HepG2 (cell line): Measurements from ENCODE around the gene NACC2. TPM values are rescaled to one million over a fixed set of nuclear protein-coding genes. Genes with fewer than 3 reads are reported as not detected.

ENCODE experiments used
- CBX2 ChIP-seq, 2 experiments: fragments of 200-600 bp in 1 of 2; sonication (generic); formaldehyde crosslinking in 1 of 2; IDR thresholded peaks; 2 replicates each; pipeline versions ENCODE4 v1.7.0 to v1.8.1; 2018 to 2022; ENCODE audit warnings: low read depth in 2 of 2, low read length in 1 of 2, mild to moderate bottlenecking in 1 of 2, missing genetic modification reagents in 1 of 2
- E2F1 ChIP-seq: sonication (generic); formaldehyde crosslinking; IDR thresholded peaks from 2 replicates; pipeline ENCODE4 v1.5.0; 2020; ENCODE audit warnings: missing genetic modification reagents
- GPN1 ChIP-seq: sonication (generic); formaldehyde crosslinking; IDR thresholded peaks from 2 replicates; pipeline ENCODE4 v1.5.1; 2020; ENCODE audit warnings: missing genetic modification reagents, borderline replicate concordance
- IKZF5 ChIP-seq: IDR thresholded peaks from 2 replicates; pipeline ENCODE4 v1.6.1; 2018; ENCODE audit warnings: missing genetic modification reagents, mild to moderate bottlenecking, missing compliant biosample characterization
- MED1 ChIP-seq: sonication (generic); formaldehyde crosslinking; IDR thresholded peaks from 2 replicates; pipeline ENCODE4 v1.4.0; 2020; ENCODE audit warnings: missing genetic modification reagents
- MED13 ChIP-seq: sonication (generic); formaldehyde crosslinking; IDR thresholded peaks from 2 replicates; pipeline ENCODE4 v1.5.0; 2020; ENCODE audit warnings: missing genetic modification reagents
- REPIN1 ChIP-seq: sonication (generic); formaldehyde crosslinking; IDR thresholded peaks from 2 replicates; pipeline ENCODE4 v1.8.0; 2022; ENCODE audit warnings: missing genetic modification reagents, low read depth, mild to moderate bottlenecking, borderline replicate concordance
- SCMH1 ChIP-seq: sonication (generic); formaldehyde crosslinking; IDR thresholded peaks from 2 replicates; pipeline ENCODE4 v1.9.0; 2021; ENCODE audit warnings: missing genetic modification reagents, mild to moderate bottlenecking, borderline replicate concordance
- SRF ChIP-seq: IDR thresholded peaks from 2 replicates; pipeline ENCODE4 v1.6.1; 2011; ENCODE audit warnings: mild to moderate bottlenecking, low read depth, low read length, moderate library complexity
- SUZ12 ChIP-seq: fragments of 150-350 bp; IDR thresholded peaks from 2 replicates; pipeline ENCODE4 v1.6.1; 2014; ENCODE audit warnings: low read depth, low read length
- ZBTB7B ChIP-seq: sonication (generic); formaldehyde crosslinking; IDR thresholded peaks from 2 replicates; pipeline ENCODE4 v1.4.0; 2020; ENCODE audit warnings: missing genetic modification reagents
- ZIK1 ChIP-seq: sonication (generic); formaldehyde crosslinking; IDR thresholded peaks from 2 replicates; pipeline ENCODE4 v1.5.0; 2020; ENCODE audit warnings: mild to moderate bottlenecking, low read depth, missing genetic modification reagents, borderline replicate concordance
- ZNF101 ChIP-seq: sonication (generic); formaldehyde crosslinking; IDR thresholded peaks from 2 replicates; pipeline ENCODE4 v1.4.0; 2020; ENCODE audit warnings: mild to moderate bottlenecking, low read depth, missing genetic modification reagents, borderline replicate concordance
- ZNF12 ChIP-seq: sonication (generic); formaldehyde crosslinking; IDR thresholded peaks from 2 replicates; pipeline ENCODE4 v1.5.0; 2020; ENCODE audit warnings: missing genetic modification reagents
- ZNF792 ChIP-seq: IDR thresholded peaks from 2 replicates; pipeline ENCODE4 v1.6.1; 2016
- polyA plus RNA-seq, 8 experiments: library from polyadenylated mRNA; depleted of rRNA in 3 of 8; stranded (reverse) in 7 of 8; unstranded in 1 of 8; fragments of >200 nt; fragmentation: Illumina TruSeq in 4 of 8; extraction: Trizol in 4 of 8; gene quantifications; 2 replicates each; pipeline versions ENCODE4 v1.2.1 to v1.2.3, GENCODE V29; 2011 to 2016; ENCODE audit warnings: low read depth in 4 of 8, missing spikeins in 1 of 8, mixed read lengths in 1 of 8; ENCODE audit not compliant: insufficient read depth in 1 of 8
- total RNA-seq, 5 experiments: library from RNA; depleted of rRNA; stranded (reverse); fragments of >200 nt; fragmentation: Illumina TruSeq; extraction: Trizol; gene quantifications; 2 replicates each; pipeline ENCODE4 v1.2.3, GENCODE V29; 2016; ENCODE audit warnings: low read depth in 1 of 5
- TF ChIP-seq, protein P1 (sequence below): sonication (generic); formaldehyde crosslinking; IDR thresholded peaks from 2 replicates; pipeline ENCODE4 v1.4.0; 2020; ENCODE audit warnings: low read depth, mild to moderate bottlenecking, missing genetic modification reagents
- TF ChIP-seq, protein P2 (sequence below), 2 experiments: IDR thresholded peaks; 2 replicates each; pipeline ENCODE4 v1.6.1; 2011 to 2012; ENCODE audit warnings: low read length in 2 of 2, borderline replicate concordance in 1 of 2, low read depth in 1 of 2, mild to moderate bottlenecking in 1 of 2, moderate library complexity in 1 of 2
- TF ChIP-seq, protein P3 (sequence below): sonication (generic); formaldehyde crosslinking; IDR thresholded peaks from 2 replicates; pipeline ENCODE4 v1.4.0; 2020; ENCODE audit warnings: missing genetic modification reagents, borderline replicate concordance

The NACC2 gene
- total and polyA plus RNA-seq, 2 of the 13 experiments (the other 11 are each of a cell fraction or from before 2014, with no cell fraction given) = 5.9 to 12.3 TPM

- TF ChIP-seq, protein P1, sequence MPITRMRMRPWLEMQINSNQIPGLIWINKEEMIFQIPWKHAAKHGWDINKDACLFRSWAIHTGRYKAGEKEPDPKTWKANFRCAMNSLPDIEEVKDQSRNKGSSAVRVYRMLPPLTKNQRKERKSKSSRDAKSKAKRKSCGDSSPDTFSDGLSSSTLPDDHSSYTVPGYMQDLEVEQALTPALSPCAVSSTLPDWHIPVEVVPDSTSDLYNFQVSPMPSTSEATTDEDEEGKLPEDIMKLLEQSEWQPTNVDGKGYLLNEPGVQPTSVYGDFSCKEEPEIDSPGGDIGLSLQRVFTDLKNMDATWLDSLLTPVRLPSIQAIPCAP (CRISPR knock-in tag) = peak; percentile 97
- TF ChIP-seq E2F1 (CRISPR knock-in tag) = peak; percentile 85; the same call in 1 of the 2 replicates
- 0 out of 2 replicates have a peak, but pooled peaks have one; percentile 13 for TF ChIP-seq SUZ12
- TF ChIP-seq MED13 = peak; percentile 97
- TF ChIP-seq SCMH1 (CRISPR knock-in tag) = no peak
- TF ChIP-seq MED1 = peak; percentile 78
- TF ChIP-seq ZBTB7B = peak; percentile 94
- TF ChIP-seq, protein P2, sequence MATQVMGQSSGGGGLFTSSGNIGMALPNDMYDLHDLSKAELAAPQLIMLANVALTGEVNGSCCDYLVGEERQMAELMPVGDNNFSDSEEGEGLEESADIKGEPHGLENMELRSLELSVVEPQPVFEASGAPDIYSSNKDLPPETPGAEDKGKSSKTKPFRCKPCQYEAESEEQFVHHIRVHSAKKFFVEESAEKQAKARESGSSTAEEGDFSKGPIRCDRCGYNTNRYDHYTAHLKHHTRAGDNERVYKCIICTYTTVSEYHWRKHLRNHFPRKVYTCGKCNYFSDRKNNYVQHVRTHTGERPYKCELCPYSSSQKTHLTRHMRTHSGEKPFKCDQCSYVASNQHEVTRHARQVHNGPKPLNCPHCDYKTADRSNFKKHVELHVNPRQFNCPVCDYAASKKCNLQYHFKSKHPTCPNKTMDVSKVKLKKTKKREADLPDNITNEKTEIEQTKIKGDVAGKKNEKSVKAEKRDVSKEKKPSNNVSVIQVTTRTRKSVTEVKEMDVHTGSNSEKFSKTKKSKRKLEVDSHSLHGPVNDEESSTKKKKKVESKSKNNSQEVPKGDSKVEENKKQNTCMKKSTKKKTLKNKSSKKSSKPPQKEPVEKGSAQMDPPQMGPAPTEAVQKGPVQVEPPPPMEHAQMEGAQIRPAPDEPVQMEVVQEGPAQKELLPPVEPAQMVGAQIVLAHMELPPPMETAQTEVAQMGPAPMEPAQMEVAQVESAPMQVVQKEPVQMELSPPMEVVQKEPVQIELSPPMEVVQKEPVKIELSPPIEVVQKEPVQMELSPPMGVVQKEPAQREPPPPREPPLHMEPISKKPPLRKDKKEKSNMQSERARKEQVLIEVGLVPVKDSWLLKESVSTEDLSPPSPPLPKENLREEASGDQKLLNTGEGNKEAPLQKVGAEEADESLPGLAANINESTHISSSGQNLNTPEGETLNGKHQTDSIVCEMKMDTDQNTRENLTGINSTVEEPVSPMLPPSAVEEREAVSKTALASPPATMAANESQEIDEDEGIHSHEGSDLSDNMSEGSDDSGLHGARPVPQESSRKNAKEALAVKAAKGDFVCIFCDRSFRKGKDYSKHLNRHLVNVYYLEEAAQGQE (IDR thresholded peaks at IDR 0.05; ENCODE audit: borderline replicate concordance in 1 of 2, low read depth in 1 of 2, low read length in 2 of 2) = peak; percentile 100
- peak; percentile 97; the same call in 1 of the 2 replicates for TF ChIP-seq GPN1 (CRISPR knock-in tag)
- TF ChIP-seq, protein P3, sequence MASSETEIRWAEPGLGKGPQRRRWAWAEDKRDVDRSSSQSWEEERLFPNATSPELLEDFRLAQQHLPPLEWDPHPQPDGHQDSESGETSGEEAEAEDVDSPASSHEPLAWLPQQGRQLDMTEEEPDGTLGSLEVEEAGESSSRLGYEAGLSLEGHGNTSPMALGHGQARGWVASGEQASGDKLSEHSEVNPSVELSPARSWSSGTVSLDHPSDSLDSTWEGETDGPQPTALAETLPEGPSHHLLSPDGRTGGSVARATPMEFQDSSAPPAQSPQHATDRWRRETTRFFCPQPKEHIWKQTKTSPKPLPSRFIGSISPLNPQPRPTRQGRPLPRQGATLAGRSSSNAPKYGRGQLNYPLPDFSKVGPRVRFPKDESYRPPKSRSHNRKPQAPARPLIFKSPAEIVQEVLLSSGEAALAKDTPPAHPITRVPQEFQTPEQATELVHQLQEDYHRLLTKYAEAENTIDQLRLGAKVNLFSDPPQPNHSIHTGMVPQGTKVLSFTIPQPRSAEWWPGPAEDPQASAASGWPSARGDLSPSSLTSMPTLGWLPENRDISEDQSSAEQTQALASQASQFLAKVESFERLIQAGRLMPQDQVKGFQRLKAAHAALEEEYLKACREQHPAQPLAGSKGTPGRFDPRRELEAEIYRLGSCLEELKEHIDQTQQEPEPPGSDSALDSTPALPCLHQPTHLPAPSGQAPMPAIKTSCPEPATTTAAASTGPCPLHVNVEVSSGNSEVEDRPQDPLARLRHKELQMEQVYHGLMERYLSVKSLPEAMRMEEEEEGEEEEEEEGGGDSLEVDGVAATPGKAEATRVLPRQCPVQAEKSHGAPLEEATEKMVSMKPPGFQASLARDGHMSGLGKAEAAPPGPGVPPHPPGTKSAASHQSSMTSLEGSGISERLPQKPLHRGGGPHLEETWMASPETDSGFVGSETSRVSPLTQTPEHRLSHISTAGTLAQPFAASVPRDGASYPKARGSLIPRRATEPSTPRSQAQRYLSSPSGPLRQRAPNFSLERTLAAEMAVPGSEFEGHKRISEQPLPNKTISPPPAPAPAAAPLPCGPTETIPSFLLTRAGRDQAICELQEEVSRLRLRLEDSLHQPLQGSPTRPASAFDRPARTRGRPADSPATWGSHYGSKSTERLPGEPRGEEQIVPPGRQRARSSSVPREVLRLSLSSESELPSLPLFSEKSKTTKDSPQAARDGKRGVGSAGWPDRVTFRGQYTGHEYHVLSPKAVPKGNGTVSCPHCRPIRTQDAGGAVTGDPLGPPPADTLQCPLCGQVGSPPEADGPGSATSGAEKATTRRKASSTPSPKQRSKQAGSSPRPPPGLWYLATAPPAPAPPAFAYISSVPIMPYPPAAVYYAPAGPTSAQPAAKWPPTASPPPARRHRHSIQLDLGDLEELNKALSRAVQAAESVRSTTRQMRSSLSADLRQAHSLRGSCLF (CRISPR knock-in tag) = peak; percentile 99
- peak; percentile 96 for TF ChIP-seq ZNF12 (CRISPR knock-in tag)
- TF ChIP-seq SRF = no peak
- TF ChIP-seq ZIK1 (CRISPR knock-in tag) = peak; percentile 97
- no peak for TF ChIP-seq CBX2 (IDR thresholded peaks at IDR 0.05; ENCODE audit: low read depth, low read length)
- TF ChIP-seq CBX2 (CRISPR knock-in tag; IDR thresholded peaks at IDR 0.05; ENCODE audit: low read depth) = no peak
- TF ChIP-seq IKZF5 = peak; percentile 97
- TF ChIP-seq ZNF792 (CRISPR knock-in tag) = peak; percentile 100
- peak; percentile 97 for TF ChIP-seq ZNF101 (CRISPR knock-in tag)
- TF ChIP-seq REPIN1 = peak; percentile 97
Observed at GRCh38 chr9:135971892-135972291, 123.2 kb downstream of the NACC2 start (continued).
